Measurements from ENCODE around the gene CAPZB.

Gene CAPZB

DNA sequence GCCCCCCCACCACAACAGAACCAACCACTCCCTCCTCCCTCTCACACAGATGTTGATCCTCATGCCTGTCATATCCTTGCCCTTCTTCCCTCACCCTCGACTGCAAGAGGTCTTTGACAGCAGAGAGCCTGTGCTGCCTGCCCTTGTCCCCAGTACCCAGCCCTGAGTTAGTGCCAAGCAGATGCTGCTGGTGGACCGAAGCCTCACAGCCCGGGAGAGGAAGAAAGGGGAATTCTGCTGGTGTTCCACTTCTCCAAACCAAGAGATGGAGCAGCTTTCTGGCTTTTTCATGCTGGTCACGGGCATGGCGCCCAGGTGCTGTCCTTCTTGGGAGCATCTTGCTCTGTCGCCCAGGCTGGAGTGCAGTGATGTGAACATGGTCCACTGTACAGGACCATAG lies 104.1 kb downstream of the CAPZB start:
- Histone ChIP-seq H3K4me2 (no peak overlapping the region), H3K9ac (no peak overlapping the region), H3K27me3 (no peaks in the 10 kb centered on the region), H3K36me3 (peaks cover 79 to 100% (median 97%) of the 10 kb centered on the region in 11 experiments), H3K9me3 (replicated peaks in 1 of 11) (peaks cover 0 to 18% (median 14%) of the 10 kb centered on the region in 11 experiments; a peak in 14 of 22 replicates), H3K4me1 (peaks cover 18 to 38% (median 28%) of the 10 kb centered on the region in 10 experiments), H3K27ac (no peak overlapping the region), H4K20me1 (peaks cover 4 to 100% (median 68%) of the 10 kb centered on the region in 11 experiments; a peak in 21 of 22 replicates), H3K4me3 (no peak overlapping the region)
- TF ChIP-seq Cebpa-rat (IDR thresholded peaks at IDR 0.05), result no peak

DNA sequence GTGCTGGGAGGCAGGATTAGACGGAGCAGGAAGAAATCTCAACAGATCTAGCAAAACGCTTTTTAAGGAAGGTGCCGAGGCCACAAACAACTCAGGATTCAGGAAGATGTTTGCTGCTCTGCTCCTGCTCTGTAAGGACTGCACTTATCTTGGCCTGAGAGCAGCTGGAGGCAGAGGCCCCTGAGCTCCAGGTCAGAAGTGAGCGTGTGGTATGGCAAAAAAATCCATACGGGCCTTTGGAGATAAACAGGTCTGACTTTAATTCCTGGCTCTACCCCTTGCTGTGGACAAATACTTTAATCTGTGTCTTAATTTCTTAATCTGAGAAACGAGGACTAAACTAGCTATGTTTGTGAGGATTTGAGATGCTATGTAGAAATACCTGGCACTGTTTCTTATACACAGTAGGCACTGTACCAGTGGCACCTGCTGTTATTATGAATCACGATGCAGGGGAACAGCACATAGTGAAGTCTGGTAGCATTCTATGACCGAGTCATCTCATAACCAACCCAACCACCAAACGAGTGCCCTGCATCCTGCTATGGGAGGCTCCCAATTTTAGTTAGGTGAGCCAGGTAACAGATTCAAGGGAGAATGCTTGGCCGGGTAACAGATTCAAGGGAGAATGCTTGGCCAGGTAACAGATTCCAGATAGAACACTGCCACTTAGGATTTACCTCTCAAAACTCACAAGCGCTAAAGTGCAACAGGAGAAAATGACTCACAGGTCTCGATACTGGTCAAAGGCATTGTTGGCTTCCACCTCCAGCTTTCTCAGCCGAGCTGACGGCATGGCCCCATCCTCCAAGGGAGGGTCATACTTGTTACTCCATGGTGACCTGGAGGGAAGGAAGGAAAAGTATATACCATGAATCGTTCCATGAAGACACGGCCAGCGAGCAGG lies 107.3 kb downstream of the CAPZB start:
- Histone ChIP-seq H3K9ac (no peak overlapping the region), H3K36me3 (peaks cover 77 to 100% (median 94%) of the 10 kb centered on the region in 11 experiments)
- no peak for TF ChIP-seq Cebpa-rat (IDR thresholded peaks at IDR 0.05)

DNA sequence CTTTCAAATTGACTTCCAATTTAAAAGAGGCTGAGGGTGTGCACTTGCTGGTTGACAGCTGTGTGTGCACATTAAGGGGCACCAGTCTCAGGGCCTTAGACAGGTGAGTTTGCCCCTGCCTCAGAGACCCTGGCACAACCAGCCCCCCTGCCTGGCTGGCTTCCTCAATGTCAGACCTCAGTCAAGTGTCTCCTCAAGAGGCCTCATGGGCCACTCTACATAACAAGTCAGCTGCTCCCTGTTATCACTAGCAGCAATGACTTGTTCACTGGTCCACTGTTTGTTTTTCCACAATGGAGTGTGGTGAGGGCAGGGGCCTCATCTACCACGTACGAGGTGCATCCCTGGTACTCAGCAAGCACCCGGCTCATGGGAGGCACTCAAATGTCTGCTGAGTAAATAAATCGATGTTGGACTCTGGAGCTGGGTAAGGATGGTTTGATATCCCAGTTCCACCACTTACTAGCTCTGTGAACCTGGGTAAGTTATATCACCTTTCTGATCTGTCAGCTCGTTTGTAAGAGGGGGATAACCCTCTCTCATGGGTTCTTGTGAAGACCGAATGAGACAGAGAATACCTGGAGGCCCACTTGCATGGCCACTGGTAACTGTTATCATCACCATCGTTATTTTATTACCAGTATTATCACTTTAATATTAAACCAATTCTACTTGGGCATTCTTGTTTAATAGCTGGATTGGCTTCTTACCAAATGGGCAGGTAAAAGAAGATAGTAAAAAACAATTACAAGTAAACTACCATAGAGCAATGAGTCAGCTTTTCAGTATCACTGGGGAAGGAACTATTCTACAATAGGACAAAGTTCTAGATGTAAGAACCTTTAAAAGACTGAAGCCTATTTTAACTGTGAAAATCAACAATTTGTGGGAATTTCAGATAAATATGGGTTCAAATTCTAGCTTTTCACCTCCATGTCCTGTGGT lies 108.6 kb downstream of the CAPZB start:
- Histone ChIP-seq H3K4me3 (no peak overlapping the region), H3K36me3 (peaks cover 78 to 100% (median 97%) of the 10 kb centered on the region in 11 experiments), H4K20me1 (peaks cover 0 to 100% (median 64%) of the 10 kb centered on the region in 11 experiments; a peak in 20 of 22 replicates), H3K9me3 (replicated peaks in 1 of 11) (peaks cover 0 to 18% (median 14%) of the 10 kb centered on the region in 11 experiments; a peak in 14 of 22 replicates), H3K9ac (no peak overlapping the region; a peak in 1 of 22 replicates), H3K4me2 (peak overlapping the region in 10 of 11 experiments; percentile 20 to 79 (median 64); a peak in 12 of 22 replicates), H3K27ac (no peak overlapping the region), H3K27me3 (no peaks in the 10 kb centered on the region), H3K4me1 (peaks cover 26 to 39% (median 29%) of the 10 kb centered on the region in 10 experiments)
- no peak for TF ChIP-seq Cebpa-rat (IDR thresholded peaks at IDR 0.05)

More for the DNA sequence above, 107.3 kb downstream of the CAPZB start:
- Histone ChIP-seq H3K4me3 (no peak overlapping the region), H3K27ac (no peak overlapping the region), H3K4me2 (no peak overlapping the region), H3K4me1 (peaks cover 24 to 50% (median 38%) of the 10 kb centered on the region in 10 experiments), H3K27me3 (no peaks in the 10 kb centered on the region), H4K20me1 (peaks cover 0 to 100% (median 67%) of the 10 kb centered on the region in 11 experiments; a peak in 20 of 22 replicates), H3K9me3 (replicated peaks in 1 of 11) (peaks cover 0 to 18% (median 14%) of the 10 kb centered on the region in 11 experiments; a peak in 14 of 22 replicates)

DNA sequence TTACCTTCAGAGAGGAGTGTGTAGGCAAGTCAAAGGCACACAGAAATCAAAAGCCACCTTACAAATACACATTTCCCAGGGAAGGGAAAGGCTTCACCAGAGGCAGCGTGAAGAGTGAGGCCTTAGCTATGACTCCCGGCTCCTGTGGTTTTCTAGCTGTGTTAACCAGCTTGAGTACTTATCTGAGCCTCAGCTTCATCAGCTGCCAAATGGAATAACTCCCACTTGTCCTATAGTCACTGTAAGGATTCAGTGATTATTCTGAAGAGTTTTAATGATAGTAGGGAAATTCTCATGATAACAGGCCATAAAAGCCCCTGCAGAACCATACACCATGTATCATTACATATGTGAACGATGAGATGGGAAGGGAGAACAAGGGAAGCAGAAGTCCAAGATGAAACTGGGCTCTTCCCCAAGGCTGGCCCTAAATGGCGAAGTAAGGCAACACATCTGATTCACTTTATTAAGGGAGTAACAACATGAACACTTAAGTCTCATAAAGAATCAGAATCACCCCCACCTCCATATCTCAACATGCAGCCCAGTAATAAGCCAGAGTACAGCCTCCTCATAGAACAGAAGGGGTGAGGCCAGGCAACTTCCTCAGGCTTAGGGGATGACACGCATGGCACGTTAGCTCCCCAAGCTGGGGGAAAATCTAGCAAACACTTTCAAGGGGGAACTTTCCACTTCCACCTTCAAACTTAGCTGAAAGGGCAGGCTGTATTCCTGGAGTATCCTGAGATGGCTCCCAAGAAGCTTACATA lies 109.5 kb downstream of the CAPZB start:
- TF ChIP-seq Cebpa-rat (IDR thresholded peaks at IDR 0.05), result no peak
- Histone ChIP-seq H3K4me1 (peaks cover 32 to 46% (median 36%) of the 10 kb centered on the region in 10 experiments), H4K20me1 (peaks cover 0 to 100% (median 67%) of the 10 kb centered on the region in 11 experiments; a peak in 20 of 22 replicates), H3K9me3 (replicated peaks in 1 of 11) (peaks cover 0 to 18% (median 14%) of the 10 kb centered on the region in 11 experiments; a peak in 14 of 22 replicates), H3K9ac (peak overlapping the region in 2 of 11 experiments; percentile 16 to 25; a peak in 3 of 22 replicates), H3K27ac (peak overlapping the region in 1 of 11 experiments; percentile 25; a peak in 1 of 22 replicates), H3K27me3 (no peaks in the 10 kb centered on the region), H3K4me2 (peak overlapping the region; percentile 20 to 79 (median 62); a peak in 21 of 22 replicates), H3K4me3 (no peak overlapping the region), H3K36me3 (peaks cover 84 to 100% (median 97%) of the 10 kb centered on the region in 11 experiments)

DNA sequence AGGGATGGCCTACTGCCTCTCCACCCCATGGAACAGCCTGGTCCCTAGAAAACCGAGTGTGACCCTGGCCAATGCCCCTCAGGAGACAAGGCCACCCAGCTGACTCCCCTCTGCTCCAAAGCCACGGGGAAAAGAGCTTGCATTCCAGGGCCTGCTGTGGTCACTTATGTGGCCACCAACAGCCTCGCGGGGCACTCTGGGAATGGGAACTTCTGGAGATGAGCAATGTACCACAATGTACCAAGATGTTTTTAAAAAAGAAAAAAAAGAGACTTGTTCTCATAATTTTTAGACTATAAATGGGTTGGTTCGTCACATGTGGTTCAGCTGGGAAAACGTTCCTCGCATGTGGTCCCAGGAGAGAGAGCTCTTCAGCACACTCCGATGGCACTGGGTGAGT lies 110.4 kb downstream of the CAPZB start:
- Histone ChIP-seq H3K27ac (no peak overlapping the region; a peak in 1 of 22 replicates), H3K36me3 (peaks cover 76 to 100% (median 94%) of the 10 kb centered on the region in 11 experiments)

DNA sequence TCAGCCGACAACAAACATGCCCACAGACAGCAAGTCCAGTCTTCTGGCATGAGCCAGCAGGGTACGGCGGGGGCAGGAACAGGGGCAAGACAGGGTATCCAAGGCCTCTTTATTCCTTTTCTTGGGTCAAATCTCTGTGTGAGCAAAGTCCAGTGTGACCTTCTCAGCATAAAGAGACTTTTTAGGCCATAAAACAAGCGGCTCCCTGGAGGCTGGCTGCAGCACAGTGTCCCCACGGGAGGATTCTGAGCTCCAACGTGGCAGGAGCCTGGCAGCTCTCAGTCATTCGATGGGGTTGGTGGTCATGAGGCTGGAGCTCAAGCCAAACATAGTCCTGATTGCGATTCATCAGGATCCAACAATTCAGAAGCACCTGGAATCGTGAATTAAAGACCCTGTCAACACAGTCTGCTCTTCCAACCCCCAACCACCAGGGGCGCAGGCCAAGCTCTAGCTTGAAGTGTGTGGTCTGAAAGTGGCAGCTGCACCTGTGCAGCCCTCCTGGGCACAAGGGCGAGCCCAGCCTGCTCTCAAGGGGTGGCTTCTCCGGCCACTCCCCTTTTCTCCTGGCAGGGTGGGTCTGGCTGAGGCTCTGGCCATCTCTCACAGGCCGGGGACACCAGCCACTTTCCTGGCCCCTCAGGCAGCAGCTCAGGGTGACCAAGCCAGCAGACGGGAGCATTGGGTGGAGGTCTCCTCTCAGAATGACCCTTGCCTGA lies 111.1 kb downstream of the CAPZB start:
- TF ChIP-seq Cebpa-rat (IDR thresholded peaks at IDR 0.05), result no peak
- peaks cover 0 to 18% (median 14%) of the 10 kb centered on the region in 11 experiments; a peak in 14 of 22 replicates for H3K9me3 ChIP-seq (replicated peaks in 1 of 11)
- H3K27me3 ChIP-seq, result no peaks in the 10 kb centered on the region
- peaks cover 7 to 100% (median 80%) of the 10 kb centered on the region in 11 experiments; a peak in 21 of 22 replicates for H4K20me1 ChIP-seq
- no peak overlapping the region for H3K4me3 ChIP-seq
- peaks cover 39 to 56% (median 51%) of the 10 kb centered on the region in 10 experiments for H3K4me1 ChIP-seq
- no peak overlapping the region for H3K9ac ChIP-seq
- peaks cover 69 to 100% (median 91%) of the 10 kb centered on the region in 11 experiments for H3K36me3 ChIP-seq
- peak overlapping the region in 9 of 11 experiments; percentile 23 to 79 (median 62); a peak in 12 of 22 replicates for H3K4me2 ChIP-seq
- no peak overlapping the region for H3K27ac ChIP-seq

More for the DNA sequence above, 110.4 kb downstream of the CAPZB start:
- H3K4me2 ChIP-seq, result peak overlapping the region; percentile 8 to 79 (median 62); a peak in 20 of 22 replicates
- H3K9ac ChIP-seq, result 0 out of 22 replicates have a peak overlapping the region, but pooled peaks of 1 of the 11 experiments have one; percentile 16
- H3K27me3 ChIP-seq, result no peaks in the 10 kb centered on the region
- H3K9me3 ChIP-seq (replicated peaks in 1 of 11), result peaks cover 0 to 18% (median 14%) of the 10 kb centered on the region in 11 experiments; a peak in 14 of 22 replicates
- TF ChIP-seq Cebpa-rat (IDR thresholded peaks at IDR 0.05), result no peak
- H4K20me1 ChIP-seq, result peaks cover 3 to 100% (median 76%) of the 10 kb centered on the region in 11 experiments; a peak in 21 of 22 replicates
- peaks cover 39 to 55% (median 45%) of the 10 kb centered on the region in 10 experiments for H3K4me1 ChIP-seq
- no peak overlapping the region for H3K4me3 ChIP-seq
